ENCODE measurements around the gene PLXNA3.

GRCh38 chrX:154449618-154450017, 8.5 kb upstream of the PLXNA3 start:
- TF ChIP-seq POLR2A (IDR thresholded peaks at IDR 0.05) (no peak), CTCF (IDR thresholded peaks at IDR 0.05) (no peak)
